GM20431 (cell line): Measurements from ENCODE around the gene GRIN3B.

Experiments
- in situ Hi-C: fragments of 300-500 bp; cut with MseI, MboI; formaldehyde crosslinking; loops from one replicate; pipeline ENCODE4 v1.15.0; 2020; ENCODE audit warnings: low sequenced_read_pairs; ENCODE audit not compliant: unreplicated experiment

The GRIN3B gene

DNA sequence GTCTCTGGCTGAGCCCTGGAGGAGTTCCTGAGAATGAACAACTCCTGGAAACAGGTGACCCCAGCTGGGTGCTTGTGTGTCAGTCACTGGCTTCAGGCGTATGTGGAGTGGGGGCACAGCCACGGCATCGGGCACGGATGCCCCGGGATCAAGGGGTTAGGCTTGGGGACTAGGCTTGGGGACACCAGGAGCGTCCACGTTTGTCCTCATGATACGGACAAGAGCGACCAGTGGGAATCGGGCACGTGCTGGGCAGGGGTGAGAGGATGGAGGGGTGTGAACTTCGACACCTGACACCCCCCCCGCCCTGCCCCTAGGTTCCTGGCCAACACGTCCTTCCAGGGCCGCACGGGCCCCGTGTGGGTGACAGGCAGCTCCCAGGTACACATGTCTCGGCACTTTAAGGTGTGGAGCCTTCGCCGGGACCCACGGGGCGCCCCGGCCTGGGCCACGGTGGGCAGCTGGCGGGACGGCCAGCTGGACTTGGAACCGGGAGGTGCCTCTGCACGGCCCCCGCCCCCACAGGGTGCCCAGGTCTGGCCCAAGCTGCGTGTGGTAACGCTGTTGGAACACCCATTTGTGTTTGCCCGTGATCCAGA lies 4.1 kb downstream of the GRIN3B start:
- in situ Hi-C loops = no loop called here

DNA sequence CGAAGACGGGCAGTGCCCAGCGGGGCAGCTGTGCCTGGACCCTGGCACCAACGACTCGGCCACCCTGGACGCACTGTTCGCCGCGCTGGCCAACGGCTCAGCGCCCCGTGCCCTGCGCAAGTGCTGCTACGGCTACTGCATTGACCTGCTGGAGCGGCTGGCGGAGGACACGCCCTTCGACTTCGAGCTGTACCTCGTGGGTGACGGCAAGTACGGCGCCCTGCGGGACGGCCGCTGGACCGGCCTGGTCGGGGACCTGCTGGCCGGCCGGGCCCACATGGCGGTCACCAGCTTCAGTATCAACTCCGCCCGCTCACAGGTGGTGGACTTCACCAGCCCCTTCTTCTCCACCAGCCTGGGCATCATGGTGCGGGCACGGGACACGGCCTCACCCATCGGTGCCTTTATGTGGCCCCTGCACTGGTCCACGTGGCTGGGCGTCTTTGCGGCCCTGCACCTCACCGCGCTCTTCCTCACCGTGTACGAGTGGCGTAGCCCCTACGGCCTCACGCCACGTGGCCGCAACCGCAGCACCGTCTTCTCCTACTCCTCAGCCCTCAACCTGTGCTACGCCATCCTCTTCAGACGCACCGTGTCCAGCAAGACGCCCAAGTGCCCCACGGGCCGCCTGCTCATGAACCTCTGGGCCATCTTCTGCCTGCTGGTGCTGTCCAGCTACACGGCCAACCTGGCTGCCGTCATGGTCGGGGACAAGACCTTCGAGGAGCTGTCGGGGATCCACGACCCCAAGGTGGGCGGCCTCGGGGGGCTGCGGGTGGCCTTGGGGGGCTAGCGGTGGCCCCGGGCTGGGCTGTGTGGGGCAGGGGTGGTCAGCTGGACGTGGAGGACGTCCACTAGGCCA lies 4.8 kb downstream of the GRIN3B start:
- in situ Hi-C loops = no loop called here

DNA sequence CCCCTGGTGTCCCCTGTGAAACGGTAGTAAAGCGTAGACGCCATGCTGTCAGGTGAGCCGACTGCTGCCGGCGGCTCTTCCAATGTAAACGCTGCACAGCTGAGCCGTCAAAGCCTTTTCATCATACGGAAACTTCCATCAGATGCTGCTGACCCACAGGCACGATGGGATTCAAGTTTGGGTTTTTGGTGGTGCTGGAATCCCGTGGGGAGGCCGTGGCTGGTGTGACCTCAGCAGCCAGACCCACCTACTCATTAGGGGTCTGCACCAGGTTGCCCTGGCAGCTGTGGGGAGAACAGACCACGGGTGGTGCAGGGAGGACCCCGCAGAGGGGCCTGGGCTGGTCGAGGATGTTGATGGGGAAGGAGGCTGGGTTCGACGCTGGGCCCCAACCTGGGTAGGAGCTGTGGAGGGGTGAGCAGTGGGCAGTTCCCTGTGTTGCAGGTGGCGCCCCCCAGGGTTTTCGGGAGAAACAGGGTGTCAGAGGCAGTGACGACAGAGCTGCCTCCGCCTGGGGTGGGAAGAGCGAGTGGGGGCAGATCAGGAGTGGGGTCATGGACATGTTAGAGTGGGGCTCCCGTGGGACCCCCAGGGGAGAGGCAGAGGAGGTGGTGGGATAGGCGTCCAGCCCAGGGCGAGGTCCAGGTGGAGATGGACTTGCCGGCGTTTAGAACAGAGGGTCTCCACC lies 6.6 kb downstream of the GRIN3B start:
- in situ Hi-C loops = no loop called here

DNA sequence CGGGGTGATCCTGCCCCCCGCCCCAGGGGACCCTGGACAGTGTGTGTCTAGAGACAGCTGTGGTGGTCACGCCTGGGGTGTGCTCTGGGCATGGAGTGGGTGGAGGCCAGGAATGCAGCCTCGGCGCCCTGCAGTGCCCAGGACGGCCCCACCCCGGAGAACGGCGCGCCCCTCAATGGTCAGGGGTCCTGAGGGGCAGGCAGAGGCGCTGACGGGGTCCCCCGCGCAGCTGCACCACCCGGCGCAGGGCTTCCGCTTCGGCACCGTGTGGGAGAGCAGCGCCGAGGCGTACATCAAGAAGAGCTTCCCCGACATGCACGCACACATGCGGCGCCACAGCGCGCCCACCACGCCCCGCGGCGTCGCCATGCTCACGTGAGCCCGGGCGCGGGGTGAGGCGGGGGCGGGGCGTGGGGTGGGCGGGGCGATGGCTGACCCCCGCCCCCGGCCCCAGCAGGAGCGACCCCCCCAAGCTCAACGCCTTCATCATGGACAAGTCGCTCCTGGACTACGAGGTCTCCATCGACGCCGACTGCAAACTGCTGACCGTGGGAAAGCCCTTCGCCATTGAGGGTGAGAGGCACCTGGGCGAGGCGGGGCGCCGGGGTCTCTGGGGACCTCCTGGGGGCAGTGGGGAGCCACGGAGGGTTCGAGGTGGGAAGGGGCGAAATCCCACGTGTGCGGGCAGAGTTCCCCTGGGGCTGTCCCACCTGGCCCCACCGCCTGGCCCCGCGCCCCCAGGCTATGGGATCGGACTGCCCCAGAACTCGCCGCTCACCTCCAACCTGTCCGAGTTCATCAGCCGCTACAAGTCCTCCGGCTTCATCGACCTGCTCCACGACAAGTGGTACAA lies 7.4 kb downstream of the GRIN3B start:
- in situ Hi-C loops = no loop called here

DNA sequence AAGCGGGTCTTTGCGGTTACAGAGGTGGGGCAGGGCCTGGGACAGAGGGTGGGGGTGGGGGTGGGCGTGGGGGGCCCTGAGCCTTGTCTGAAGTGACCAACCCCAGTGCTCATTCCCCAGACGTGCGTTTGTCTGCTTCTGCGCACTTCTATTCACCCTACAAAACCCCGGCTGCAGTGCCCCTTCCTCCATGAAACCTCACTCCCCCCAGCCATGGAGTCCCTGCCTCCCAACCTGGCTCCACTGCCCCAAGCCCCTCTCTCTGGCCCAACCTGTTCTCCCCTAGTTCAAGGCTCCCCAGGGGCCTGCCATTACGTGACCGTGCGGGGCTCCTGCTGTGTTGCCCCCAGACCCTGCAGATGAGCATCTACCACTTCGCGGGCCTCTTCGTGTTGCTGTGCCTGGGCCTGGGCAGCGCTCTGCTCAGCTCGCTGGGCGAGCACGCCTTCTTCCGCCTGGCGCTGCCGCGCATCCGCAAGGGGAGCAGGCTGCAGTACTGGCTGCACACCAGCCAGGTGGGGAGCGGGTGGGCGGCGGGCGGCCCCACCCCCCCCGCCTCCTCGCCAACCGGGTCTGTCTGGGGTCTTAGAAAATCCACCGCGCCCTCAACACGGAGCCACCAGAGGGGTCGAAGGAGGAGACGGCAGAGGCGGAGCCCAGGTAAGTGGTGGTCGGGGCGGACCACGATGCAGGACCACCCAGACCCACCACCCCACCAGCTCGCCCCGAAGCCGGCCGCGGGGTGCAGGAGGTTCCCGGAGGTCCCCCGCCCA lies 8.2 kb downstream of the GRIN3B start:
- in situ Hi-C loops = no loop called here

DNA sequence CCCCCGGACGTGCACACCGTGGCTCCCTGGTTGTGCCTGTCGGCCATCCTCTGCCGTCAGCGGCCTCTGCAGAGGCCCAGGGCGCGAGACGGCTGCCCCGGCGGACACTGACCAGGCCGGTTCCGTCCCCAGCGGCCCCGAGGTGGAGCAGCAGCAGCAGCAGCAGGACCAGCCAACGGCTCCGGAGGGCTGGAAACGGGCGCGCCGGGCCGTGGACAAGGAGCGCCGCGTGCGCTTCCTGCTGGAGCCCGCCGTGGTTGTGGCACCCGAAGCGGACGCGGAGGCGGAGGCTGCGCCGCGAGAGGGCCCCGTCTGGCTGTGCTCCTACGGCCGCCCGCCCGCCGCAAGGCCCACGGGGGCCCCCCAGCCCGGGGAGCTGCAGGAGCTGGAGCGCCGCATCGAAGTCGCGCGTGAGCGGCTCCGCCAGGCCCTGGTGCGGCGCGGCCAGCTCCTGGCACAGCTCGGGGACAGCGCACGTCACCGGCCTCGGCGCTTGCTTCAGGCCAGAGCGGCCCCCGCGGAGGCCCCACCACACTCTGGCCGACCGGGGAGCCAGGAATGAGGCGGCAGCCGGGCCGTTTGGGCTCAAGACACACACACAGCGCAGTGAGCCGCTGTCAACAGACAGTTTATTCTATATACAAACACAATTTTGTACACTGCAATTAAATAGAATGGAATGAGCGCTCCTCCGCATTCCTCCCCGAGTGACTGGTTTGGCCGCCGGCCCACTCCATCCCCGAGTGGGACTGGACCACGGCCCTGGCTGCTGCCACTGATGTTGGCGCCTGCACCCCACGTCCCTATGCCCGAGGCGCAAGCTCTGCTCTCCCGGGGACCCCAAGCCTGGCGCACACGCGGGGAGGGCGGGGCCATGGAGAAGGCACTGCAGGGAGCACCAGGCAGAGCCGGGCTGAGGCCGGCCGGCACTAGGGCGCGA lies 9.1 kb downstream of the GRIN3B start:
- in situ Hi-C loops = no loop called here

DNA sequence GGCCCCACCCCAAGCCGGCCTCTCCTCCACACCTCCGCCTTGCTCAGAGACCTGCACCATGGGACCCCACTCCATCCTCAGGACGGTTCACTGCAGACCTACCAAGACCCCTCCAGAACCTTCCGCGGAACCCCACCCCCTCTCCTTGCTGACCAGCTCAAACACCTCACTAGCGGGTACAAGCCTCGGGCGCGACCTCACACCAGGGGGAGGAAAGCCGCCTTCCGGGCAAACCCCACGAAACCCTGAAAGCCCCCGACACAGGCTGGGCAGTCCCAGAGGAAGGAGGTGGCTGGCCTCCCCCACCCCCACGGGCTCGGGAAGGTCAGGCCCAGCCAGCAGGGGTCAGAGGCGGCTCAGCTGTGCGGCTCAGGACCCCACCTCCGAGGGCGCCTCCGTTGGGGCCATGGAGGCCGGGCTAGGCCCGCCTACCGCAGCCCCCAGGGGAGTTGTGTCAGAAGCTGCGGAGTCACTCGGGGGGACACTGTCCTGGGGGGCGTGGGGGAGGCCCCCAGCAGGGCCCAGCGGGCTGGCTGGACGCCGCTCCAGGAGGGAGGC lies 9.8 kb downstream of the GRIN3B start:
- in situ Hi-C loops = no loop called here

DNA sequence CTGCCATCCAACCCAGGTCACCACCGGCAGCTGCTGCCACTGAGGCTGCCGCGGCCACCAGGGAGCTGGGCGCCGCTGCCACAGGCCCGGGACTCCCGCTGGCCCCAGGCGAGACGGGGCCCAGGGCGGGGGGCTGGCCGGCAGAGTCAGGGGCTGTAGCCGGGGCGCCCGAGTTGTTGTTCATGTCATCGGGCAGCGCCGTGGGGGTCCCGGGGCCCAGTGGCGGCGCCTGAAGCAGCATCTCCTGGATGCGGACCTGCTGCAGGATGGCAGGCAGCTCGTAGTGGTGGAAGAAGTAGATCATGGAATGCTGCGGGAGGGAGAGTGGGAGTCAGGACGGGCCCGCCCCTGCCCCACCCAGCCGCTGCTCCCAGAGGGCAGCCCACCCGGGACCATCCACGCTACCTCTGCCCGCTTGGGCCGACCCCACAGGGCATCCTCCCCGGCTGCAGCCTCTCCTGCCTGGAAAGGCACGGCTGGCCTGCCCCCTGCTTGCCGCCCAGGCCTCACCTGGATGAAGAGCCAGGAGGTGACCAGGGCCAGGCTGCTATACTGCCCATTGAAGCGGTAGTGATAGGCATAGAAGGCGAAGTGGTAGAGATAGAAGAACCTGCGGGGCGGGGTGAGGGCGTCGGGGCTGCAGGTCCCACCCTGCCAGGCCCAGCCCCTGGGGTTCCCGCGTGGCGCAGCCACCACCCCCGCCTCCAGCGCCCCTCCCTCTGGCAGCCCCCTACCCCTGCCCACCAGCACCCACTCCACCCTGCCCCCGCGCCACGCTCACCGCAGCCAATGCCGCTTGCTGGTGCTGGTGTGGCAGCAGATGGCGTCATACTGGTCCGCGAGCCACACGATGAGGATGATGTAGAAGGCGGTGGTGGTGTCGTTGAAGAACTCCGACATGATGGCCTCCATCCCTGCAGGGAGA lies 10.6 kb downstream of the GRIN3B start:
- in situ Hi-C loops = no loop called here

DNA sequence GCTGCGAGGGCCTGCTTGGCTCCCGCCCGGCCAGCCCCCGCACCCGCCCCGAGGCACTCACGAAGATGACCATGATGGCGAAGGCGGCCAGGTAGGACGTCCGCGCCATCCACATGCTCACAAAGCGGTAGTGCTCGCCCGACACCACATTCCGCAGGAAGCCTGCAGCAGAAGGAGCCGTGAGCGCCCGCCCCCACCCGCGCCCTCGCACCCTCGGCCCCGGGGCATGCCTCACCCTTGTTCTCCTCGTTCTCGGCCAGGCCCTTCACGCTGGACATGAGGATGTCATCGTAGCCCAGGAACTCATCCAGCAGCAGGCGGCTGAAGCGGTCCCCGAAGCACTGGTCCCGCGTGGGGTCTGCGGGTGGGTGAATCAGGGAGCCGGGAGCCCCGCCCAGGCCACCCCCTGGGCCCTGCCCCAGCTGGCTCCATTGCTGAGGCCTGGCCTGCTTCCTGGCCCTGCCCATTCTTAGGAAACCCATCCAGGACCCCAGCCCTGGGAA lies 11.7 kb downstream of the GRIN3B start:
- in situ Hi-C loops = no loop called here

DNA sequence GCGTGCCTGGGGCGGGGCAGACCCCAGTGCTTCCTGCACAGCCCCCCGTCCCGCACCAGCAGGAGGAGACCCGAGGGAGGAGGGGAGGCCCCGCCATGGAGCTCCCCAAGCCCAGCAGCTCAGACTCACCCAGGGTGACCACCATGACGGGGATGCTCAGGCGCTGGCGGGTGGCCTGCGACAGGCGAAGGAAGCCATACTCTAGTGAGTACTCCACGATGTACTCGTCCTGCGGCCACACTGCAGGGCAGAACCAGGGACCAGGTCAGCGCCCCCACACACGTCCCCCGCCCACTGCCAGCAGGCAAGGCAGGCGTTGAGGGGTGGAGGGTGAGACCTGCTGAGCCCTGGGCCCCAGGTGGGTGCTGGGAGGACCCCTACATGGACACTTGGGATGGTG lies 12.1 kb downstream of the GRIN3B start:
- in situ Hi-C loops = no loop called here

DNA sequence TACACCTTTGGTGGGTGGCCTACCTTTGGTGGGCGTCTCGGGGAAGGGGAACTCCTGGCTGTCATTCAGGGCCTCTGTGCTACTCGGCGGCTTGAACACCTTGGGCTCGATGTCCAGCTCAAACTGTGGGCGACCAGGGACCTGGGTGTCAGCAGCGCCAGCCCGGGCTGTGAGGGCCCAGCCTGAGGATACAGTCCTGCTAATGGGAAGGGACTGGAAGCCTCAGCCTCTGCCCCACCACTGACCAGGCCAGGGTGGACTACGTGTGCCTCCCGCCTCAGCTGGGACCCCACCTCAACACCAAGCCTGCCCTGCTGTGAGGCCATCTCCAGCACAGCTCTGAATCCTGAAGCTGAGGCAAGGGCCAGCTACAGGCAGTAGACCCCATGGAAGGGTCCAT lies 13.0 kb downstream of the GRIN3B start:
- in situ Hi-C loops = no loop called here

DNA sequence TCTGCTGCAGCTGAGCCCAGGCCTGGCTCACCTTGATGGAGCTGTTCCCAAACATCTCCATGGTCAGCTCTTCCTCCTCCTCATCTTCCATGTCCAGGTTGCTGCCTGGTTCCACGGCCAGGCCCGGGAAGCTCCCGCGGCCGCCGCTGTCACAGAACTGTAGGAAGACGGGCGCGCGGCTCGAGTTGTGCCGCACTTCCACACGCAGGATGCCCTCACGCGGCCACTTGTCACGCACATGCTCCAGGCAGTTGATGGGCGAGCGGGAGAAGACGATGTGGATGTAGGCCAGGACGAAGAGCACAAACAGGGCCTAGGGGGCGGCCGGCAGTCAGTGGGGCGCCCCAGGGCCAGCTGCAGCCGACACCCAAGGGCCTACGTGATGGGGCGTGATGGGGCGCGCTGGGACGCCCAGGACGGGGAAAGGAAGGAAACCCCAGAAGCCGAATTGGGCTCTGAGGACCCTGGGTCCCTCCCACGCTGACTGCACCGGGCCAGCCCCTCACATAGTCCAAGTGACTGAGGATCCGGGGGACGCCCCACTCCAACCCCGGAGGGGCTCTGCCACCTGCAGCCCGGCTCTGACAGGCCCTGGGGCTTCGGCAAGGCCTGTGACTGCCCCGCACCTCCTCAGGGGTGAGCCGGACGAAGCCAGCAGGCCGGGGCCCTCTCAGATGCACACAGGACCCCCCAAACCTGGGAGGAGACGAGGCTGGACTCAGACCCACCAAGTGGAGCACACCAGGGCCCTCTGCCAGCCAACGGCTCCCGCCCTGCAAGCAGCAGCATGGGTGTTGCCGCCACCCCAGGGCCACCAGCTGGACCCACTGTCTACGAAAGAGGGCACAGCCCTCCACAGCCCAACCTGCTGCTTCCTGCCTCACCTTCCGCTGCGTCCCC lies 14.2 kb downstream of the GRIN3B start:
- in situ Hi-C loops = no loop called here

DNA sequence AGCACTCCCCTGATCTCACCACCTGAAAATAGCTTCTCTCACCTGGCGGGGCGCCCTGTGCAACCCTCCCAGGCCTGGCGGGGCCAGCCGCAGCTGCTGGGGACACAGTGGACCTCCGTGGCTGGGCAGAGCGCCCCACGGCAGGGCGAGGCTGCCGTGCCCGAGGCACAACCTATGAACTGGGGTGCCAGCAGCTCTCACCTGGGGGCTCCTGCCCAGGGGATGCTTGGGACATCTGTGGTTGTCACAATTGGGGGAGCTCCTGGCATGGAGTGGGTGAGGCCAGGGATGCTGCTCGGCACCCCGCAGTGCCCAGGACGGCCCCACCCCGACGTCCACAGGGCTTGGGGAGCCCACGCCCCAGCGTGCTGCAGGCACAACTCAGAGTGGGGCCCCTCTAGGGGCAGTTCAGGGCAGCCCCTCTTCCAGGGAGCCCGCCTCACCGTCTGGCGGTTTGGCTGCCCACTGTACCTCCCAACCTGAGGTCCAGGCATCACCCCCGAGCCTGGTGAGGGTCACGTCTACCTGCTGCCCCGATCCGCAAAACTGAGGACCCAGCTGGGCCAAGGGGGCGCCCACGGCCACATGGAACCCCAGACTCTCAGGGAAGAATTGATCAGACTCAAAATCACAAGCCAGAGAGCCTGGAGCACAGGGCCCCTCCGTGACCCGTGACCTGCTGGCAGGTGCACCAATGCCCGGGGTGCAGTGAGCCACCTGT lies 15.0 kb downstream of the GRIN3B start:
- in situ Hi-C loops = no loop called here

DNA sequence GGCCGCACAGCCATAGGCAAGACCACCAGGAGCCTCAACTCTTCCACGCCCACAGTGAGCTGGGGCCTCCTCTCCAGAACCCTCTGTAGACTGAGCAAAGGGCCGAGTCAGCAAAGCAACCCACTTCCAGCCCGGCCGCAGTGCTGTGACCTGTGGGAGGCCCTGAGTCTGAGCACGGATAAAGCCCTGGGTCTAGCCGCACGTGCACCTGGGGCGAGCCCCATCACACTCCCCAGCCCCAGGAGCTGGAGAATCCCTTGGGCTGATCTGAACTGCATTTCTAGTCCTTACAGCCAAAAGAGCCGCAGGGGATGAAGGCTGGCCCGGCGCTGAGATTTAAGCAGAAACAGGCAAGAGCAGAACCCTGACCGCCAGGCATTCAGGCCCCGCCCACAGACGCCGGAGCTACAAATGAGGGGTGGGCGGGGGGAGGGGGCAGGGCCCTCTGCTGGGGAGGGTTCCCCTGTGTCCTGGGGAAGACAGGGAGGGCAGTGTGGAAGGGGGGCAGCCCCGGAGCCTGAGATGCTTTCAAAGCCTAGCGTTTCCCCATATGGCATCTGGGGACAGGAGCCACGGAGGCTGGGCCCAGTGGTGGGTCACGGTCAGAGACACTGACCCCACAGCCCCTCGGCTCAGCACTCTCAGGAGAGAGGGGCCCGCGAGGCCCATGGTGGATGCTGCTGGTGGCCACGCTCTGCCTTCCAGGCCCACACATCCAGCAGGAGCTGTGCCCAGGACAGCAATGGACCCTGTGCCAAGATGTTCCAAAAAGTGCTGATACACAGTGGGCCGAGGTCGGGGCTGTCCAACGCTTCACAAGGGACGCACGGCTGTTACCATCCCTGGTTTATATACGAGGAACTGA lies 15.8 kb downstream of the GRIN3B start:
- in situ Hi-C loops = no loop called here
